SU-DHL-6 (cell line): Measurements from ENCODE around the gene SENP7.

Experiments
- CTCF ChIP-seq: fragments of 200-600 bp; sonication (generic); IDR thresholded peaks from one replicate; pipeline ENCODE4 v1.5.1; 2017; ENCODE audit warnings: antibody characterized with exemption, mild to moderate bottlenecking, low read length, moderate library complexity; ENCODE audit not compliant: insufficient read depth, poor library complexity, severe bottlenecking
- EZH2phosphoT487 ChIP-seq: fragments of 200-600 bp; sonication (generic), shearing (Covaris generic); conservative IDR thresholded peaks from 2 replicates; pipeline ENCODE4 v1.6.1; 2018; ENCODE audit warnings: mild to moderate bottlenecking, antibody characterized with exemption, low read length, moderate library complexity, mixed read lengths

GRCh38 chr3:101454629-101455028 lies 58.4 kb downstream of the SENP7 start:
- TF ChIP-seq EZH2phosphoT487 (no peak), CTCF (no peak)
